HuH-7 (cell line): ENCODE measurements around the gene LEMD3.
A peak's percentile ranks its signal among the peaks of the same experiment; 100 is the strongest.

Experiments used
- DNase-seq: peaks from one replicate; pipeline ENCODE4 v3.0.0; 2011; ENCODE audit warnings: low spot score

LEMD3 gene

DNA sequence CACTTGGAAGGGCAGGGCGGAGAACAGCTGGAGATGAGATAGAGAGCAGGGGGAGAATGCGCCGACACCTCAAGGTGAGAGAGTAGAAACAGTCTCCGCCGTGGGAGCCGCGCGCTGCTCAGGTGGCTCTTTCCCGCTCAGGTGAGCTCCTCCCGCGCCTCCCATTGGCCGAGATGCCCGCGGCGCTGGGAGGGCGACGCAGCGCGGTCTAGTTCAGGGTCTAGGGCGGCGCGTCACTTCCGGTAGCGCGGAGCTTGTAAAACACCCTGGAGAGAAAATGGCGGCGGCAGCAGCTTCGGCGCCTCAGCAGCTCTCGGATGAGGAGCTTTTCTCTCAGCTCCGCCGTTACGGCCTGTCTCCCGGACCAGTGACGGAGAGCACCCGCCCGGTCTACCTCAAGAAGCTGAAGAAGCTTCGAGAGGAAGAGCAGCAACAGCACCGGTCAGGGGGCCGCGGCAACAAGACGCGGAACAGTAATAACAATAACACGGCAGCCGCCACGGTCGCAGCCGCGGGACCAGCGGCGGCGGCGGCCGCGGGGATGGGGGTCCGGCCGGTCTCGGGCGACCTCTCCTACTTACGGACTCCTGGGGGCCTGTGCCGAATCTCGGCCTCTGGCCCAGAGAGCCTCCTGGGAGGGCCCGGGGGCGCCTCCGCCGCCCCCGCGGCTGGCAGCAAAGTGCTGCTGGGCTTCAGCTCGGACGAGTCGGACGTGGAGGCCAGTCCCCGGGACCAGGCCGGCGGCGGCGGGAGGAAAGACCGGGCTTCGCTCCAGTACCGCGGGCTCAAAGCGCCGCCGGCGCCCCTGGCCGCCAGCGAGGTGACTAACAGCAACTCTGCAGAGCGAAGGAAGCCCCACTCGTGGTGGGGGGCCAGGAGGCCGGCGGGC, at the start of gene LEMD3:
Gene LEMD3, plus strand, starts transcription at position 264 of the 889 bp plus-strand sequence. Its CDS starts 14 bp downstream, at position 278.
- peak; percentile 93 for DNase-seq

GRCh38 chr12:65121049-65121955, 48.1 kb upstream of the LEMD3 start, which contains the start of gene WIF1:
TSS of gene WIF1 (minus strand) at chr12:65121305. CDS start at chr12:65121191, 114 bp downstream.
- DNase-seq, result peak; percentile 40

DNA sequence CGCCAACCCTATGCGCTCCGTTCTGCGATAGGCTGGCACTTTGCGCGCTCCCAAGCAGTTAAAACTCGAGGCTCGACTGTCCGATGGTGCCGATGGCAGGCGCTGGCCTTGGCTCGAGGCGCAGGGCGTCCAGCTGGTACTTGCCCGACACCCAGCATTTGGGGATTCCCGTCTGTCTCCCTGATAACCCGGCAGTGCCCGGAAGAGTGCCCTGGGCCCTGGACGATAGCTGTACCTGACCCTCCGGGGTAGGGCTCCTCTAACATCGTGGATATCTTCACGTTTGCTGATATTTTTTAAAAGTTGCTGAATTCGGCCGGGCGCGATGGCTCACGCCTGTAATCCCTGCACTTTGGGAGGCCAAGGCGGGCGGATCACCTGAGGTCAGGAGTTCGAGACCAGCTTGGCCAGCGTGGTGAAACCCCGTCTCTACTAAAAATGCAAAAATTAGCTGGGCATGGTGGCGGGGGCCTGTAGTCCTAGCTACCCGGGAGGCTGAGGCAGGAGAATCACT, 47.4 kb upstream of the LEMD3 start:
- no peak for DNase-seq

DNA sequence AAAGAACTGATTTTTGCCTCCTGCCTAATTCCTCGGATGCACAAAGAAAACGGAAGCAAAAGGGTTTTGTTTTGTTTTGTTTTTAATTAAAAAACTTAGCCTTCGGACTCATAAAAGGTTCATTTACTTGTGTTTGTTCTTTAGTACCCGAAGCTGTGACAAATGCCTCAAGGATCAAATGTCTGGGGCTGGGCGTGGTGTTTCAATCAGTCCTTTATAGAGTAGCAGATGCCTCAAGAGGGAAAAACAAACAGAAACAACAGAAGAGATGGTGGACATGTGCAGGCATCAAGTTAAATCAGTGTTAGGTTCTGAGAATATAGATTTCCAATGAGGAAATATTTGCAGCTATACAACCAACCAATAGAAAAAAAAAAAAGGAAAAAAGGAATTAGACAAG, 46.7 kb upstream of the LEMD3 start:
- no peak for DNase-seq

- DNase-seq, result peak; percentile 17
Observed at GRCh38 chr12:65123435-65124063, 45.8 kb upstream of the LEMD3 start.

- no peak for DNase-seq
Observed at GRCh38 chr12:65125247-65125646, 44.1 kb upstream of the LEMD3 start.

DNA sequence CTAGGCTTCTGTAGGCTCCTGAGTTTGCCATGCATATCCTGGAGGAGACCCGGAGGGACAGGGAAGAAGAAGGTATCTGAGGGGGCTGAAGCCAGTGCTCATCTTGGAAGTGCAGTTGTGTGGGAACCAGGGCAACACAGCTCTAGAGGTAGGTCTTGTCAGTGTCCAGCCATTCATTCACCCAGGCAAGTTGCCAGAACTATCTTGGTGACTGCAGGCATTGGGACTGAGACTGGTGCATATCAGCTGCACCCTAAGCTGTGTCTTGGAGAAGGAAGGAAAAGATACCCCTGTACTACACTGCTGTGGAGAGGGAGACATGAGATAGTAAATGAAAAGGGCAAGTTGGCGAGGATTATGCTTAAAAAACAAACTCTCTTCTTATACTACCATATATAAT, 43.4 kb upstream of the LEMD3 start:
- no peak for DNase-seq

DNA sequence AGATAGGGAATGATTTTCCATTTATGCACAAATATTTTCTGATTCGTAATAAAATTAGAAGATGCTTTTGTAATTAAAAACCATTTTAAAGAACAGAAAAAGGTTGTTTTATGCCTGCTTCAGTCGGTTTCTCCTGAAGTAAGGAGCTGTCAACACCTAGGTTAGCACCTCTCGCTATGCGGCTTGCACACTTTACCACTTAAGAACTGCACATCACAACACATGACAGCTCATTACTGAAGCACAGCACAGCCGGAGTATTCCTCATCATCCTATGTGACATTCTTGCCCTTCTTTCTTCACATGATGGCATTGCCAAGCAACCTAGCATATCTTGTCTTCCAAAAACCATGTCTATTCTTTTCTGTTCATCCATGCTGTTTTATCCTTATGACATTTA, 42.9 kb upstream of the LEMD3 start:
- DNase-seq, result no peak

- no peak for DNase-seq
Observed at GRCh38 chr12:65133879-65134278, 35.5 kb upstream of the LEMD3 start.

GRCh38 chr12:65139389-65139788, 30.0 kb upstream of the LEMD3 start:
- no peak for DNase-seq

GRCh38 chr12:65140738-65141137, 28.6 kb upstream of the LEMD3 start:
- no peak for DNase-seq

DNA sequence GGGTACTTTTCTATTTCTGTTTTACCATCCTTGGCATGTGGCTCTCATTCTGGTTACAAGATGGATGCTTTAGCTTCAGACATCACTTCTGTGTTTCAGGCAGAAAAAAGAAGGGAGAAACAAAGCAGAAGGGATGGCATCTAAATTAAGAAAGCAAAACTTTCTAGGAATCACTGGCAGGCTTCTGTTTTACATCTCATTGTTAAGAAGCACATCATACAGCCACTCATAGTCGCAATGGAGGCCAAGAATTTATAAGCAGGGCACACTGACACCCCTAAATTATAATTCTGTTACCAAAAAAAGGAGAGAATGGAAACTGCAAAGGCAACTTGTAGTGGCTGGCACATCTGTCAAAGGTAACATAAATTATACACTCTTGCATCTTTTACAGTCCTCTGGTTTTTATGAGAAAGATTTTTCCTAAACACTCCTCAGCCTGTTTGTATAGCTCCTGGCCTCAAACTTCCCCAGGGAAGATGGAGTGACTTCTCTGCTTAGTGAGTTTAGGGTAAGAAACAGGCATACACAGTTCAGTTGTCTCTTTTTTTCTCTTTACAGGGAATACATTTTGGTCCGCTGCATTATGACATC, 22.0 kb upstream of the LEMD3 start:
- no peak for DNase-seq

- DNase-seq, result no peak
Observed at GRCh38 chr12:65152012-65152411, 17.4 kb upstream of the LEMD3 start.

- no peak for DNase-seq
Observed at GRCh38 chr12:65152596-65152995, 16.8 kb upstream of the LEMD3 start.

DNA sequence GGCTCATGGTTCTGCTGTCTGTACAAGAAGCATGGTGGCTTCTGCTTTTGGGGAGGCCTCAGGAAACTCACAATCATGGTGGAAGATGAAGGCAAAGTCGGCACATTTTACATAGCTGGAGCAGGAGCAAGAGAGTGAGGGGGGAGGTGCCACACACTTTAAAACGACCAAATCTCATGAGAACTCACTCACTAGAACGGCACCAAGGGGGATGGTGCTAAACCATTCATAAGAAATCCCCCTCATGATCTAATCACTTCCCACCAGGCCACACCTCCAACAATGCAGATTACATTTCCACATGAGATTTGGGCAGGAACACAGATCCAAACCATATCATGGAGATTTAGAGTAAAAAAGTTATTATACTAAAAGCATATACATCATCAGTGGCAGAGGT, 13.6 kb upstream of the LEMD3 start:
- no peak for DNase-seq

GRCh38 chr12:65156366-65156841, 13.0 kb upstream of the LEMD3 start:
- DNase-seq, result no peak

GRCh38 chr12:65157091-65157490, 12.3 kb upstream of the LEMD3 start:
- no peak for DNase-seq

DNA sequence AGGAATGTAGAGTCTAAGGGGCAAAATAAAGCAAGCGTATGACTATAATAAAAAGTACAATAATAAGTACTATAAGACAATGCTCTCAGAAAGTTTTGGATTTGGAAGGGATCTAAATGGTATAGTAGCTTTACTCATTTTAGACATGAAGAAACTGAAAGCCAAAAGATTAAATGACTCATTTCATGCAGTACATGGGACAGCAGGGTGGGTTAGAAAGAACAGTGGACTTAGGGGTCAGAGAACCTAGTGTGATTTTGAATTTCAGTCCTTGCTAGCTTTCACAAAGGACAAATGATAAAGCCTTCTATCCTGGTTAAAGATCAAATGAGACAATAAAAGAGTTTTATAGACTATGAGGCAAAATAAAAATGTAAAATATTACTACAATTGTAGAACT, 6.8 kb upstream of the LEMD3 start:
- no peak for DNase-seq

- no peak for DNase-seq
Observed at GRCh38 chr12:65164244-65164643, 5.1 kb upstream of the LEMD3 start.

- DNase-seq, result no peak
Observed at GRCh38 chr12:65164774-65165173, 4.6 kb upstream of the LEMD3 start.

GRCh38 chr12:65168681-65169319, 583 bp upstream of the LEMD3 start:
- no peak for DNase-seq
